Measurements from ENCODE around the gene DPF1. TPM values are rescaled to one million over a fixed set of nuclear protein-coding genes. Genes with fewer than 3 reads are reported as not detected.
A peak's percentile ranks its signal among the peaks of the same experiment; 100 is the strongest.
"Not testable (repeated sequence)": the region's sequence is repeated elsewhere in the genome, so short reads cannot be mapped to it uniquely, and the experiment has no call there.

DPF1 gene
- total and polyA plus RNA-seq, 4 donors, result not detected

DNA sequence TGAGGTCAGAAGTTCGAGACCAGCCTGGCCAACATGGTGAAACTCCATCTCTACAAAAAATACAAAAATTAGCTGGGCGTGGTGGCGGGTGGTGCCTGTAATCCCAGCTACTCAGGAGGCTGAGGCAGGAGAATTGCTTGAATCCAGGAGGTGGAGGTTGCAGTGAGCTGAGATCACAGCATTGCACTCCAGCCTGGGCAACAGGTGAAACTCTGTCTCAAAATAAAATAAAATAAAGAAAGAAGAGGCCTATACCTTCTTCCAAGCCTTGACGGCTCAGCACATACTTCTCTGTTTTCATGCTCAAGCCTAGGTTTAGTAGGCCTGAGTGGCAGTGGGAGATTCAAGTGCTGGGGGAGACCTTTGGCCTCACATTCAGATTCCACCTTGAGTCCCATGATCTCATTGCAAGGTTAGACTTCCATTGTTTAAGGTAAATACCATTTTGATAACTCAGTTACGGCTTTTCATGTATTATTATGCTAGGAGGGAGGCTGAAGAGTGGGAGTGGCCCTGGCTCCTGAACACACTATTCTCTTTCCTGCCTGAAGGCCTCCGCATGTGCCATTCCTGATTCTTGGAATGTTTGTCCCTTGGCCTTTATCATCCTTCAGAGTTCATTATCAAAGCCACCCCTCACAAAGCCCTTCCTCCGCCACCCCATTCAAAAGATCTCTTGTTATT lies 38.7 kb upstream of the DPF1 start:
- no peak for DNase-seq (ENCODE audit: low spot score)
- Histone ChIP-seq H3K27me3 (ENCODE audit: control insufficient read depth in 4 of 4, insufficient read depth in 4 of 4, low read length in 3 of 4) (no peaks in the 10 kb centered on the region), H3K36me3 (ENCODE audit: control insufficient read depth in 4 of 4, insufficient read depth in 3 of 4, low read depth in 1 of 4, low read length in 3 of 4) (no peaks in the 10 kb centered on the region), H3K4me3 (ENCODE audit: low read depth in 1 of 3, low read length in 3 of 3) (no peak overlapping the region), H3K27ac (ENCODE audit: low read depth in 1 of 2, low read length in 2 of 2) (no peak overlapping the region), H3K9me3 (ENCODE audit: control insufficient read depth in 4 of 4, low read length in 3 of 4) (no peaks in the 10 kb centered on the region), H3K4me1 (ENCODE audit: control insufficient read depth in 4 of 4, insufficient read depth in 4 of 4, low read length in 3 of 4) (peaks cover 0 to 12% (median 9%) of the 10 kb centered on the region in 4 donors), H3K9ac (ENCODE audit: low read depth in 1 of 2, low read length in 2 of 2) (no peak overlapping the region)
- 93% methylated on average over 7 of the region's 7 CpGs for WGBS
- TF ChIP-seq NR2F2 (IDR thresholded peaks at IDR 0.05) (no peak), FOXA1 (IDR thresholded peaks at IDR 0.05) (no peak), RAD21 (IDR thresholded peaks at IDR 0.05) (no peak), FOXA2 (IDR thresholded peaks at IDR 0.05) (no peak), YY1 (IDR thresholded peaks at IDR 0.05) (no peak), HNF4G (IDR thresholded peaks at IDR 0.05) (no peak), HNF4A (conservative IDR thresholded peaks at IDR 0.05) (no peak), RXRA (IDR thresholded peaks at IDR 0.05) (no peak)
- TF ChIP-seq, protein P1, sequence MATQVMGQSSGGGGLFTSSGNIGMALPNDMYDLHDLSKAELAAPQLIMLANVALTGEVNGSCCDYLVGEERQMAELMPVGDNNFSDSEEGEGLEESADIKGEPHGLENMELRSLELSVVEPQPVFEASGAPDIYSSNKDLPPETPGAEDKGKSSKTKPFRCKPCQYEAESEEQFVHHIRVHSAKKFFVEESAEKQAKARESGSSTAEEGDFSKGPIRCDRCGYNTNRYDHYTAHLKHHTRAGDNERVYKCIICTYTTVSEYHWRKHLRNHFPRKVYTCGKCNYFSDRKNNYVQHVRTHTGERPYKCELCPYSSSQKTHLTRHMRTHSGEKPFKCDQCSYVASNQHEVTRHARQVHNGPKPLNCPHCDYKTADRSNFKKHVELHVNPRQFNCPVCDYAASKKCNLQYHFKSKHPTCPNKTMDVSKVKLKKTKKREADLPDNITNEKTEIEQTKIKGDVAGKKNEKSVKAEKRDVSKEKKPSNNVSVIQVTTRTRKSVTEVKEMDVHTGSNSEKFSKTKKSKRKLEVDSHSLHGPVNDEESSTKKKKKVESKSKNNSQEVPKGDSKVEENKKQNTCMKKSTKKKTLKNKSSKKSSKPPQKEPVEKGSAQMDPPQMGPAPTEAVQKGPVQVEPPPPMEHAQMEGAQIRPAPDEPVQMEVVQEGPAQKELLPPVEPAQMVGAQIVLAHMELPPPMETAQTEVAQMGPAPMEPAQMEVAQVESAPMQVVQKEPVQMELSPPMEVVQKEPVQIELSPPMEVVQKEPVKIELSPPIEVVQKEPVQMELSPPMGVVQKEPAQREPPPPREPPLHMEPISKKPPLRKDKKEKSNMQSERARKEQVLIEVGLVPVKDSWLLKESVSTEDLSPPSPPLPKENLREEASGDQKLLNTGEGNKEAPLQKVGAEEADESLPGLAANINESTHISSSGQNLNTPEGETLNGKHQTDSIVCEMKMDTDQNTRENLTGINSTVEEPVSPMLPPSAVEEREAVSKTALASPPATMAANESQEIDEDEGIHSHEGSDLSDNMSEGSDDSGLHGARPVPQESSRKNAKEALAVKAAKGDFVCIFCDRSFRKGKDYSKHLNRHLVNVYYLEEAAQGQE (IDR thresholded peaks at IDR 0.05), result no peak
- TF ChIP-seq, protein P2, sequence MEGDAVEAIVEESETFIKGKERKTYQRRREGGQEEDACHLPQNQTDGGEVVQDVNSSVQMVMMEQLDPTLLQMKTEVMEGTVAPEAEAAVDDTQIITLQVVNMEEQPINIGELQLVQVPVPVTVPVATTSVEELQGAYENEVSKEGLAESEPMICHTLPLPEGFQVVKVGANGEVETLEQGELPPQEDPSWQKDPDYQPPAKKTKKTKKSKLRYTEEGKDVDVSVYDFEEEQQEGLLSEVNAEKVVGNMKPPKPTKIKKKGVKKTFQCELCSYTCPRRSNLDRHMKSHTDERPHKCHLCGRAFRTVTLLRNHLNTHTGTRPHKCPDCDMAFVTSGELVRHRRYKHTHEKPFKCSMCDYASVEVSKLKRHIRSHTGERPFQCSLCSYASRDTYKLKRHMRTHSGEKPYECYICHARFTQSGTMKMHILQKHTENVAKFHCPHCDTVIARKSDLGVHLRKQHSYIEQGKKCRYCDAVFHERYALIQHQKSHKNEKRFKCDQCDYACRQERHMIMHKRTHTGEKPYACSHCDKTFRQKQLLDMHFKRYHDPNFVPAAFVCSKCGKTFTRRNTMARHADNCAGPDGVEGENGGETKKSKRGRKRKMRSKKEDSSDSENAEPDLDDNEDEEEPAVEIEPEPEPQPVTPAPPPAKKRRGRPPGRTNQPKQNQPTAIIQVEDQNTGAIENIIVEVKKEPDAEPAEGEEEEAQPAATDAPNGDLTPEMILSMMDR (IDR thresholded peaks at IDR 0.05; ENCODE audit: low read depth, low read length, missing input control), result no peak

DNA sequence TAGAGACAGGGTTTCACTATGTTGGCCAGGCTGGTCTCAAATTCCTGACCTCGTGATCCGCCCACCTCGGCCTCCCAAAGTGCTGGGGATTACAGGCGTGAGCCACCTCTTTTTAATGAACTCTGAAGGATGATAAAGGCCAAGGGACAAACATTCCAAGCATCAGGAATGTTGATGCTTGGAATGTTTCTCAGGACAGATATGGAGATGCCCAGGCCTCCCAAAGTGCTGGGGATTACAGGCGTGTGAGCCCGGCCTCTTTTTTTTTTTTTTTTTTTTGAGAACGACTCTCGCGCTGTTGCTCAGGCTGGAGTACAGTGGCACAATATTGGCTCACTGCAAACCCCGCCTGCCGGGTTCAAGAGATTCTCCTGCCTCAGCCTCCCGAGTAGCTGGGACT lies 37.9 kb upstream of the DPF1 start:
- not testable (repeated sequence) for H3K9me3 ChIP-seq (ENCODE audit: control insufficient read depth in 4 of 4, low read length in 3 of 4); H3K27ac ChIP-seq (ENCODE audit: low read depth in 1 of 2, low read length in 2 of 2); DNase-seq (ENCODE audit: low spot score); H3K9ac ChIP-seq (ENCODE audit: low read depth in 1 of 2, low read length in 2 of 2); H3K4me3 ChIP-seq (ENCODE audit: low read depth in 1 of 3, low read length in 3 of 3); H3K36me3 ChIP-seq (ENCODE audit: control insufficient read depth in 4 of 4, insufficient read depth in 3 of 4, low read depth in 1 of 4, low read length in 3 of 4); H3K27me3 ChIP-seq (ENCODE audit: control insufficient read depth in 4 of 4, insufficient read depth in 4 of 4, low read length in 3 of 4)
- H3K4me1 ChIP-seq (ENCODE audit: control insufficient read depth in 4 of 4, insufficient read depth in 4 of 4, low read length in 3 of 4), result peaks cover 0 to 12% (median 8%) of the 10 kb centered on the region in 4 donors
- WGBS, result 95% methylated on average over 12 of the region's 12 CpGs

DNA sequence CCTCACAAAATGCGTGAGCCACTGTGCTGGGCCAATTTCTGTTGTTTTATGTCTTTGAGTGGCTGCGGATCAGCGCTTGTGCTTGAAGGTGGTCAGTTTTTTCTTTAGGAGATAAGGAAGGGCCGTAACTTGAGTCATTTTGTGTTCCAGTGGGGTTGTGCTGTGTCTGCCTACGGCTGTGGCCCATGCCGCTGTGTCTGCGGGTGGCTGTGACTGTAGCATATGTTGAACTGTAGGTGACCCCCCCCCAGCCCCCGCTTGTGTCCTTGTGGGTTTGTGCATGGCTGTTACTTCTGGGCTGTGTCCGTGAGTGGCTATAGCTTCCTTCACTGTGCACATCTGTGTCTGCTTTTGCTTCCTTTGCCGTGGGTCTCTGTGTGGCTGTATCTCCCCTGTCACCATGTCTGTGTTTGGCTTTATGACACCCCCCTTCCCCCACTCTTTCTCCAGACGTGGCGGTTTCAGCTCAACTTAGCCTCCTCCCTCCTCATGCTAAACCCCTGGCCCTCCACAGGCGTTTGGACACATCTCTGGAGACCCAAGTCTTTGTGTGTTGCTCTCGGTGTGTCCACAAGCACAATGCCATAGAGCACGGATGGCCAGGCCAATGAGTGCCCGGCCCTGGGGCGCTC lies 31.5 kb upstream of the DPF1 start:
- WGBS, result 58% methylated on average over 17 of the region's 17 CpGs
- DNase-seq (ENCODE audit: low spot score), result no peak
- H3K4me3 ChIP-seq (ENCODE audit: low read depth in 1 of 3, low read length in 3 of 3), result peak overlapping the region in 2 of 3 donors; percentile 20 to 52
- TF ChIP-seq, protein P1 (IDR thresholded peaks at IDR 0.05), result no peak
- TF ChIP-seq TAF1 (conservative IDR thresholded peaks at IDR 0.05), result no peak
- TF ChIP-seq EGR1 (IDR thresholded peaks at IDR 0.05; ENCODE audit: low read depth in 2 of 2), result no peak
- TF ChIP-seq, protein P3, sequence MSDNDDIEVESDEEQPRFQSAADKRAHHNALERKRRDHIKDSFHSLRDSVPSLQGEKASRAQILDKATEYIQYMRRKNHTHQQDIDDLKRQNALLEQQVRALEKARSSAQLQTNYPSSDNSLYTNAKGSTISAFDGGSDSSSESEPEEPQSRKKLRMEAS (IDR thresholded peaks at IDR 0.05), result no peak
- TF ChIP-seq SP1 (IDR thresholded peaks at IDR 0.05), result no peak
- TF ChIP-seq, protein P4, sequence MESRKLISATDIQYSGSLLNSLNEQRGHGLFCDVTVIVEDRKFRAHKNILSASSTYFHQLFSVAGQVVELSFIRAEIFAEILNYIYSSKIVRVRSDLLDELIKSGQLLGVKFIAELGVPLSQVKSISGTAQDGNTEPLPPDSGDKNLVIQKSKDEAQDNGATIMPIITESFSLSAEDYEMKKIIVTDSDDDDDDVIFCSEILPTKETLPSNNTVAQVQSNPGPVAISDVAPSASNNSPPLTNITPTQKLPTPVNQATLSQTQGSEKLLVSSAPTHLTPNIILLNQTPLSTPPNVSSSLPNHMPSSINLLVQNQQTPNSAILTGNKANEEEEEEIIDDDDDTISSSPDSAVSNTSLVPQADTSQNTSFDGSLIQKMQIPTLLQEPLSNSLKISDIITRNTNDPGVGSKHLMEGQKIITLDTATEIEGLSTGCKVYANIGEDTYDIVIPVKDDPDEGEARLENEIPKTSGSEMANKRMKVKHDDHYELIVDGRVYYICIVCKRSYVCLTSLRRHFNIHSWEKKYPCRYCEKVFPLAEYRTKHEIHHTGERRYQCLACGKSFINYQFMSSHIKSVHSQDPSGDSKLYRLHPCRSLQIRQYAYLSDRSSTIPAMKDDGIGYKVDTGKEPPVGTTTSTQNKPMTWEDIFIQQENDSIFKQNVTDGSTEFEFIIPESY (IDR thresholded peaks at IDR 0.05), result no peak
- TF ChIP-seq JUND (IDR thresholded peaks at IDR 0.05), result no peak

More for the DNA sequence above, 31.5 kb upstream of the DPF1 start:
- peaks cover 0 to 6% (median 1%) of the 10 kb centered on the region in 4 donors for H3K27me3 ChIP-seq (ENCODE audit: control insufficient read depth in 4 of 4, insufficient read depth in 4 of 4, low read length in 3 of 4)
- H3K4me1 ChIP-seq (ENCODE audit: control insufficient read depth in 4 of 4, insufficient read depth in 4 of 4, low read length in 3 of 4), result peaks cover 8 to 26% (median 10%) of the 10 kb centered on the region in 4 donors
- H3K27ac ChIP-seq (ENCODE audit: low read depth in 1 of 2, low read length in 2 of 2), result peak overlapping the region; percentile 36 to 61
- no peaks in the 10 kb centered on the region for H3K9me3 ChIP-seq (ENCODE audit: control insufficient read depth in 4 of 4, low read length in 3 of 4)
- no peak overlapping the region for H3K9ac ChIP-seq (ENCODE audit: low read depth in 1 of 2, low read length in 2 of 2)
- no peaks in the 10 kb centered on the region for H3K36me3 ChIP-seq (ENCODE audit: control insufficient read depth in 4 of 4, insufficient read depth in 3 of 4, low read depth in 1 of 4, low read length in 3 of 4)

Measured in liver (tissue), 9 donors.